ENCODE data around the gene MAN1C1.
A peak's percentile ranks its signal among the peaks of the same experiment; 100 is the strongest.
"Not testable (repeated sequence)": the region's sequence is repeated elsewhere in the genome, so short reads cannot be mapped to it uniquely, and the experiment has no call there.

The MAN1C1 gene

DNA sequence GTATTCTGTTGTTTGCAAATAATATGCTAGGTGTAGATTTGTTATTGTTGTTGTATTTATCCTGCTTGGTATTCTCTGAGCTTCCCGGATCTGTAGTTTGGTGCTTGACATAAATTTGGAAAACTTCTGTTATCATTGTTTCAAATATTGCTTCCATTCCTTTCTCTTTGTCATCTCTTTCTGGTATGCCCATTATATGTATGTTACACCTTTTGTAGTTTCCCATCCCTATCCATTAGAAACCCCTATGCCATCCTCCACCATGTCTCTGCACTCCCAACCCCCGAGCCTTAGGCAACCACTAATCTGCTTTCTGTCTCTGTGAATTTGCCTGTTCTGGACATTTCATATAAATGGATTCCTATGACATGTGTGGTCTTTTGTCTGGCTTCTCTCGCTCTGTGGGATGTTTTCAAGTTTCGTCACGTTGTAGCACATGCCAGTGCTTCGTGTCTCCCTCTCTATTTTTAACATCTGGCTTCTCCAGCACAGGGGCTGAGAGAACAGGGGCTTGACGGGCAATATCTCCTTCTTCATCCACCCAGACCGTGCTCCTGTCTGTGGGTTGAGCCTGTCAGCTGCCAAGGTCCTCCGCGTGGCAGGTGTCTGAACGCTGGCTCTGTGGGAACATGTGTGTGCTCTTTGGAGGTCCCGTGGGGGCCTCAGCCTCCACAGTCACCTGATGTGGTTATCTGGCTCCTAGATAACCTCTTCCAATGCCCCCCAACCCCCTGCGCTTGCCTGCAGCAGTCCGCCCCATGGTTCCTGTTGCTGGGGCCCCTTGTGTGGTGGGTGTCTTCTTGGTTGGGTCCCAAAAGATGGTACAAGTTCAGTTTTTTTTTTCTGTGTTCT lies 32.8 kb upstream of the MAN1C1 start:
- no peak overlapping the region for H3K4me2 ChIP-seq (ENCODE audit: insufficient read depth, low read length, poor library complexity, severe bottlenecking)
- no peak for DNase-seq (ENCODE audit: low spot score)
- H2AK5ac ChIP-seq (ENCODE audit: low read depth, low read length) = no peak overlapping the region
- no peak overlapping the region for H2BK15ac ChIP-seq (ENCODE audit: low read length)
- no peak overlapping the region for H3K14ac ChIP-seq (ENCODE audit: low read length)
- peaks cover 0 to 6% of the 10 kb centered on the region in 2 donors for H3K9me3 ChIP-seq (replicated peaks in 1 of 2; ENCODE audit: control insufficient read depth in 2 of 2, insufficient read depth in 1 of 2, low read depth in 1 of 2, low read length in 2 of 2)
- no peaks in the 10 kb centered on the region for H3K36me3 ChIP-seq (replicated peaks in 1 of 2; ENCODE audit: control insufficient read depth in 2 of 2, insufficient read depth in 2 of 2, low read length in 2 of 2)
- no peak overlapping the region for H4K8ac ChIP-seq (ENCODE audit: low read depth, low read length)
- H3K4me3 ChIP-seq (ENCODE audit: low read length in 2 of 2) = no peak overlapping the region
- no peak overlapping the region for H3K9ac ChIP-seq (ENCODE audit: low read depth, low read length, poor library complexity)
- peaks cover 16 to 24% of the 10 kb centered on the region in 2 donors for H3K4me1 ChIP-seq (ENCODE audit: control insufficient read depth in 2 of 2, insufficient read depth in 1 of 2, low read depth in 1 of 2, low read length in 2 of 2)
- H4K91ac ChIP-seq (ENCODE audit: low read depth, low read length, poor library complexity) = no peak overlapping the region
- peaks cover 0 to 2% (median 0%) of the 10 kb centered on the region in 3 experiments for H3K27me3 ChIP-seq (ENCODE audit: control insufficient read depth in 3 of 3, insufficient read depth in 3 of 3, low read depth in 1 of 3, low read length in 3 of 3)
- H3K27ac ChIP-seq (replicated peaks; ENCODE audit: low read length) = no peak overlapping the region
- H3K18ac ChIP-seq (ENCODE audit: low read length) = no peak overlapping the region
- no peak overlapping the region for H2BK120ac ChIP-seq (ENCODE audit: low read depth, low read length)
- H3K4ac ChIP-seq (ENCODE audit: low read length) = no peak overlapping the region
- H2AFZ ChIP-seq (ENCODE audit: low read length) = no peak overlapping the region
- H3K23ac ChIP-seq (ENCODE audit: low read depth, low read length, poor library complexity) = no peak overlapping the region
- H2BK5ac ChIP-seq (ENCODE audit: low read length) = no peak overlapping the region
- no CpG with 5 or more reads among the region's 14 CpGs for WGBS, 2 donors (ENCODE audit: extremely low coverage in 2 of 2, insufficient read length in 2 of 2, insufficient replicate concordance in 1 of 2)
- H3K79me1 ChIP-seq (ENCODE audit: low read depth, low read length) = no peaks in the 10 kb centered on the region
- H2BK12ac ChIP-seq (ENCODE audit: low read length) = no peak overlapping the region

DNA sequence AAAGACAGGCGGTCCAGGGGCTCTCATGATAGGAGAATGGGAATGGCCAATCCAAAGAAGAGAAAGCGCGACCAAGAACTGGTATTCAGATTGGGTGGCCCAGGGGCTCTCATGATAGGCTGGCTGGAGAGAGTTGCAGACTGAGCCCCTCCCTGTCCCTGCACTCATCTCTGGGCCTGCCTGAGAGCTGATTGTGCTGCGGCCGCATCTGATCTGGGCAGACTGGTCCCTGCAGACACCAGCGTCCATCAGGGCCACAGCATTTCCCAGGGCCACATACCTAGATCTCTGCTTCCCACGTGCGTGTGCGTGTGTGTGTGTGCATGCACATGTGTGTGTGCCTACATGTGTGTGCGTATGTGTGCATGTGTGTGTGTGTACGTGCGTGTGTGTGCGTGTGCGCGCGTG lies 30.4 kb upstream of the MAN1C1 start:
- no peak overlapping the region for H3K4me3 ChIP-seq (ENCODE audit: low read length in 2 of 2)
- peaks cover 0 to 6% of the 10 kb centered on the region in 2 donors for H3K9me3 ChIP-seq (replicated peaks in 1 of 2; ENCODE audit: control insufficient read depth in 2 of 2, insufficient read depth in 1 of 2, low read depth in 1 of 2, low read length in 2 of 2)
- DNase-seq (ENCODE audit: low spot score) = no peak
- peak overlapping the region; percentile 70 for H3K9ac ChIP-seq (ENCODE audit: low read depth, low read length, poor library complexity)
- no peak overlapping the region for H3K14ac ChIP-seq (ENCODE audit: low read length)
- WGBS, 2 donors (ENCODE audit: extremely low coverage in 2 of 2, insufficient read length in 2 of 2, insufficient replicate concordance in 1 of 2) = no CpG with 5 or more reads among the region's 16 CpGs
- peak overlapping the region; percentile 35 for H2AFZ ChIP-seq (ENCODE audit: low read length)
- H3K27ac ChIP-seq (replicated peaks; ENCODE audit: low read length) = no peak overlapping the region
- H3K23ac ChIP-seq (ENCODE audit: low read depth, low read length, poor library complexity) = peak overlapping the region; percentile 95
- H2BK5ac ChIP-seq (ENCODE audit: low read length) = no peak overlapping the region
- H2BK12ac ChIP-seq (ENCODE audit: low read length) = peak overlapping the region; percentile 82
- peak overlapping the region; percentile 86 for H3K18ac ChIP-seq (ENCODE audit: low read length)
- no peak overlapping the region for H2BK120ac ChIP-seq (ENCODE audit: low read depth, low read length)
- peaks cover 13 to 16% of the 10 kb centered on the region in 2 donors for H3K4me1 ChIP-seq (ENCODE audit: control insufficient read depth in 2 of 2, insufficient read depth in 1 of 2, low read depth in 1 of 2, low read length in 2 of 2)
- peaks cover 0 to 2% (median 0%) of the 10 kb centered on the region in 3 experiments for H3K27me3 ChIP-seq (ENCODE audit: control insufficient read depth in 3 of 3, insufficient read depth in 3 of 3, low read depth in 1 of 3, low read length in 3 of 3)
- no peaks in the 10 kb centered on the region for H3K36me3 ChIP-seq (replicated peaks in 1 of 2; ENCODE audit: control insufficient read depth in 2 of 2, insufficient read depth in 2 of 2, low read length in 2 of 2)
- peak overlapping the region; percentile 58 for H4K8ac ChIP-seq (ENCODE audit: low read depth, low read length)
- no peak overlapping the region for H4K91ac ChIP-seq (ENCODE audit: low read depth, low read length, poor library complexity)
- no peak overlapping the region for H3K4me2 ChIP-seq (ENCODE audit: insufficient read depth, low read length, poor library complexity, severe bottlenecking)
- peak overlapping the region; percentile 57 for H2AK5ac ChIP-seq (ENCODE audit: low read depth, low read length)
- no peak overlapping the region for H2BK15ac ChIP-seq (ENCODE audit: low read length)
- H3K4ac ChIP-seq (ENCODE audit: low read length) = peak overlapping the region; percentile 77
- no peaks in the 10 kb centered on the region for H3K79me1 ChIP-seq (ENCODE audit: low read depth, low read length)

DNA sequence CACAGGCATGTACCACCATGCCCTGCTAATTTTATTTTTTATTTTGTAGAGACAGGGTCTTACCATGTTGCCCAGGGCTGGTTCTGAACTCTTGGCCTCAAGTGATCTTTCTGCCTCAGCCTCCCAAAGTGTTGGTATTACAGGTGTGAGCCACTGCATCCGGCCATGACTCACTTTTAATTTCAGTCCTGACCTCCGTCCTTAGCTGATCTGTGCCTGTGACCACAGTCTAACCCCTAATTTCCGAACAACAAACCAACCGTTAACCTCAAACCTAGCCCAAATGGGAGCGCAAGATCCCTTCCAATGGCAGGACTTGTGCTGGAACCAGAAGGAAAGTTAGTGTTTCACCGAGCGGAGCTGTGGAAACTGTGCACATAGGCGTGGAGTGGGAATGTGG lies 29.3 kb upstream of the MAN1C1 start:
- no peak overlapping the region for H4K91ac ChIP-seq (ENCODE audit: low read depth, low read length, poor library complexity)
- no peak overlapping the region for H3K4me2 ChIP-seq (ENCODE audit: insufficient read depth, low read length, poor library complexity, severe bottlenecking)
- H3K9ac ChIP-seq (ENCODE audit: low read depth, low read length, poor library complexity) = no peak overlapping the region
- H2BK15ac ChIP-seq (ENCODE audit: low read length) = no peak overlapping the region
- H3K36me3 ChIP-seq (replicated peaks in 1 of 2; ENCODE audit: control insufficient read depth in 2 of 2, insufficient read depth in 2 of 2, low read length in 2 of 2) = no peaks in the 10 kb centered on the region
- H4K8ac ChIP-seq (ENCODE audit: low read depth, low read length) = no peak overlapping the region
- no peak overlapping the region for H2BK120ac ChIP-seq (ENCODE audit: low read depth, low read length)
- no peak overlapping the region for H3K27ac ChIP-seq (replicated peaks; ENCODE audit: low read length)
- no peak overlapping the region for H2BK5ac ChIP-seq (ENCODE audit: low read length)
- no peak overlapping the region for H3K4me3 ChIP-seq (ENCODE audit: low read length in 2 of 2)
- no peak overlapping the region for H3K14ac ChIP-seq (ENCODE audit: low read length)
- peaks cover 0 to 2% (median 0%) of the 10 kb centered on the region in 3 experiments for H3K27me3 ChIP-seq (ENCODE audit: control insufficient read depth in 3 of 3, insufficient read depth in 3 of 3, low read depth in 1 of 3, low read length in 3 of 3)
- H3K4me1 ChIP-seq (ENCODE audit: control insufficient read depth in 2 of 2, insufficient read depth in 1 of 2, low read depth in 1 of 2, low read length in 2 of 2) = peaks cover 6 to 16% of the 10 kb centered on the region in 2 donors
- no peak overlapping the region for H2AFZ ChIP-seq (ENCODE audit: low read length)
- peak overlapping the region; percentile 29 for H3K18ac ChIP-seq (ENCODE audit: low read length)
- H2BK12ac ChIP-seq (ENCODE audit: low read length) = no peak overlapping the region
- WGBS, 2 donors (ENCODE audit: extremely low coverage in 2 of 2, insufficient read length in 2 of 2, insufficient replicate concordance in 1 of 2) = no CpG with 5 or more reads among the region's 8 CpGs
- no peak overlapping the region for H2AK5ac ChIP-seq (ENCODE audit: low read depth, low read length)
- peaks cover 0 to 6% of the 10 kb centered on the region in 2 donors for H3K9me3 ChIP-seq (replicated peaks in 1 of 2; ENCODE audit: control insufficient read depth in 2 of 2, insufficient read depth in 1 of 2, low read depth in 1 of 2, low read length in 2 of 2)
- H3K4ac ChIP-seq (ENCODE audit: low read length) = no peak overlapping the region
- H3K79me1 ChIP-seq (ENCODE audit: low read depth, low read length) = no peaks in the 10 kb centered on the region
- no peak overlapping the region for H3K23ac ChIP-seq (ENCODE audit: low read depth, low read length, poor library complexity)
- no peak for DNase-seq (ENCODE audit: low spot score)

DNA sequence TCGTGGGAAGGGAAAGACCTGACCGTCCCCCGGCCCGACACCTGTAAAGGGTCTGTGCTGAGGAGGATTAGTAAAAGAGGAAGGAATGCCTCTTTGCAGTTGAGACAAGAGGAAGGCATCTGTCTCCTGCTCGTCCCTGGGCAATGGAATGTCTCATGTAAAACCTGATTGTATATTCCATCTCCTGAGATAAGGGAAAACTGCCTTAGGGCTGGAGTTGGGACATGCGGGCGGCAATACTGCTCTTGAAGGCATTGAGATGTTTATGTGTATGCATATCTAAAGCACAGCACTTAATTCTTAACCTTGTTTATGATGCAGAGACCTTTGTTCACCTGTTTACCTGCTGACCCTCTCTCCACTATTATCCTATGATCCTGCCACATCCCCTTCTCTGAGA lies 28.4 kb upstream of the MAN1C1 start:
- not testable (repeated sequence) for H3K4ac ChIP-seq (ENCODE audit: low read length); H4K8ac ChIP-seq (ENCODE audit: low read depth, low read length); H3K18ac ChIP-seq (ENCODE audit: low read length); H3K79me1 ChIP-seq (ENCODE audit: low read depth, low read length); H3K4me2 ChIP-seq (ENCODE audit: insufficient read depth, low read length, poor library complexity, severe bottlenecking); H3K36me3 ChIP-seq (replicated peaks in 1 of 2; ENCODE audit: control insufficient read depth in 2 of 2, insufficient read depth in 2 of 2, low read length in 2 of 2); H2BK5ac ChIP-seq (ENCODE audit: low read length); H3K9me3 ChIP-seq (replicated peaks in 1 of 2; ENCODE audit: control insufficient read depth in 2 of 2, insufficient read depth in 1 of 2, low read depth in 1 of 2, low read length in 2 of 2); H2AFZ ChIP-seq (ENCODE audit: low read length); H3K27ac ChIP-seq (replicated peaks; ENCODE audit: low read length); DNase-seq (ENCODE audit: low spot score); H3K14ac ChIP-seq (ENCODE audit: low read length); H2BK120ac ChIP-seq (ENCODE audit: low read depth, low read length); H2BK12ac ChIP-seq (ENCODE audit: low read length); H2AK5ac ChIP-seq (ENCODE audit: low read depth, low read length); H3K9ac ChIP-seq (ENCODE audit: low read depth, low read length, poor library complexity); H4K91ac ChIP-seq (ENCODE audit: low read depth, low read length, poor library complexity); H3K23ac ChIP-seq (ENCODE audit: low read depth, low read length, poor library complexity); H3K27me3 ChIP-seq (ENCODE audit: control insufficient read depth in 3 of 3, insufficient read depth in 3 of 3, low read depth in 1 of 3, low read length in 3 of 3); H3K4me3 ChIP-seq (ENCODE audit: low read length in 2 of 2); H2BK15ac ChIP-seq (ENCODE audit: low read length)
- peaks cover 6 to 16% of the 10 kb centered on the region in 2 donors for H3K4me1 ChIP-seq (ENCODE audit: control insufficient read depth in 2 of 2, insufficient read depth in 1 of 2, low read depth in 1 of 2, low read length in 2 of 2)
- no CpG with 5 or more reads among the region's 7 CpGs for WGBS, 2 donors (ENCODE audit: extremely low coverage in 2 of 2, insufficient read length in 2 of 2, insufficient replicate concordance in 1 of 2)
